Glomerular endothelial cell (primary cell): Measurements from ENCODE around the gene XAF1. TPM values are rescaled to one million over a fixed set of nuclear protein-coding genes. Genes with fewer than 3 reads are reported as not detected.
"Not testable (repeated sequence)": the region's sequence is repeated elsewhere in the genome, so short reads cannot be mapped to it uniquely, and the experiment has no call there.

ENCODE experiments used
- DNase-seq: peaks from one replicate; pipeline ENCODE4 v3.0.0-alpha.2; 2011; ENCODE audit warnings: low read depth, low spot score; ENCODE audit errors: extremely low read depth
- total RNA-seq: library from RNA; depleted of rRNA; stranded (reverse); fragments of >200 nt; gene quantifications from 2 replicates; pipeline ENCODE4 v1.2.3, GENCODE V29; 2015

The XAF1 gene
- total RNA-seq, 1 donor from 2014 or later, result 82.8 TPM

DNA sequence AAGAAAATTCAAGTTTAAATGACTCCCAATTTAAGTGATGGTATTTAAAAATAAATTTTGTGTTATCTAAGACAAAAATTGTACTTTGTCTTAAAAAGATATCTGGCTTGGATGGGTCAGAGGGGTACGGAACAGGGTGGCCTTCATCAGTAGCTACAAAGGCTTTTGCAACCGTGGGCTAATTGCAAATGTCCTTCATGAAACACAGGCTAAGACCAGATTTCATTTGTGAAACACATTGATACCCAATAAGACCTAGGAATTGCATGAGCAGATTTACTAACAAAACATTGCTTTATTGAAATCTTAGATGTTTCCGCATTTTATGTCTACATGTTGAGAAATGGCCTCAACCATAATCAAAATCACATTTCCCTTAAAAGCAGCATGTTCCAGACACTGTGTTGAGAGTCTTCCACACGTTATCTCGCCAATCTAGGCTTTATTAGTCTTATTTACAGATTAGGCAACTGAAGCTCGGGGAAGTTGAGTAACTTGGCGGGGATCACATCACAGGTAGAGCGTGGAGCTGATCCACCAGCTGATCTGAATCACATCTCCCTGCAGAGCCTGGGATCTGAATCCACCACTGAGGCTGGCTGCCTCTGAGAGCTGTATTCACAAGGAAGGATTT, 42.0 kb downstream of the XAF1 start:
- no peak for DNase-seq

DNA sequence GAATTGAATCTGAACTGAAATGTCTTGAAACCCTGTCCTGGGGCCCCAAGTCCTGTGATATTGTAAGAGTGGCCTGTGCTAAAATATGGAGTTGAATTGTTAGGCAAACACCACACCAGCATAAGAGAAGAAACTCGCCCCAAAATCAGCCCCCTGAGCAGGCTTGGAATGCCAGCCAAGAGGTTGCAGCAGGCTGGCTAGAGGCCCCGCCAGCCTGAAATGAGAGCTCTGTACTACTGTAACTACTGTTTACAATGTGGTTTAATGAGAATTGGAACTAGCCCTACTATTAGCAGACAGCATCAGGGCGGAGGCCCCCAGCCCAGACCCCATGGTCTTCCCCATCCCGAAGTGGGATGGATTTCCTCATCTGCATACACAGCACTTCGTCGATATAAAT, 43.9 kb downstream of the XAF1 start:
- no peak for DNase-seq

DNA sequence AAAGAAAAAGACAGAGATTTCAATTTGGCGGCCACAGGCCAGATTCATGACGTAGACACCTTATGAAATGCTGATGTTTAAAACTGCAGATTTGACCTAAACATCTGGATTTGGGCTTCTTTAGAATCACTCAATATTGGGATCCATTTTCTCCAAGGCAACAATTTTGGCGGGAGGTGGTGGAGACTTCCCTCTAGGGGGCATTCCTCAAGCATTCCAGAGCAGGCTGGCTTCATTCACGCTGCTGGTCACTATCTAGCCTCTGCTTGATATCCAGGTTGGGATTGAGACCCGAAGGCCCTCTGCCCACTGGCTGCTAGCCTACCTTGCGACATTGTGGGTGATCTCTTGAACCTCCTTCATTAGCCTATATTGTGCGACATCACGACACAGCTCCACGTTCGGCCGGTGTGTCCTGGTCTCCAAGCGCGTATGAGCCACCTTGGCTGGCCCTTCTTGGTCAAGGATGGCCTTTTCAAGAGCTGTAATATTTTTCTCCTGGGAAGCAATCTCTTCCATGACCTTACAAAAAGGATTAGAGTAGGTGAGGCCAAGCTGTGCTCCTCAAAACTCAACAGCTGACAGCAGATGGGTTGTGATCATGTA, 44.7 kb downstream of the XAF1 start:
- no peak for DNase-seq

DNA sequence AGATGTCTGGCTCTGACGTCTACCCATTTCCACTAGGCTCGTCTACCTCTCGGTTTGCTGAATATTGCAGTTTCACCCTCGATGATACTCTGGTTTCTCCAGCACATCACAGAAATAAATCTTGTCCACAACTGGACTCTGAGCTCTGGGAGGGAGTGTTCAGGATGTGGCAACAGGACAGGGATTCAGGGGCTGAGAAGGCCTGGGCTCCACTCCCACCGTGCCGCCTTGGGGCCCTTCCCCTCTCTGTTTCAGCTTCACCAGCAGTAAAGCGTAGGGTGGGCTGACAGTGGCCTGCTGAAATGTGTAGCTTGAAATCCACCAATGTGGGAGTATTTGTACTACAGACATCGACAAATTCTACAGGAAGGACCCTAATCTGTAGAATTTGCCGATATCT, 55.7 kb downstream of the XAF1 start:
- no peak for DNase-seq

DNA sequence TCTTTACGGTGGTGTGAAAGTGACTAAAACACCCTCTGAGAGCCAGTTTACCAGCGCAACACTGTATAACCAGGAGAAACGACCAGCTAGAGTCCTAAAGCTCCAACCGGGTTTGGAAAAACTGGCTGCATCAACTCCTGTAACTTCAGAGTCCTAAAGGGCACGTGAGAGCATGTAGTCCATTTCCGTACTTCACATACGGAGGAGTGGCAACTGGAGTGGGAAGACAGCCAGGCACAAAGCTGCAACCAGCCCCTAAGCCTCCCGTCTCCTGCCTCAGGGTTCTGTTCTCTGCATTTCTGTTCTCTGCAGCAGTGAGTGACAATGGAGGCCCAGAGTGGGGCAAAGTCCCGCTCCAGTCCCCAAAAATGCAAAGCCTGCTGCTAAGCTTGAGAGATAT, 56.4 kb downstream of the XAF1 start:
- DNase-seq, result no peak

DNA sequence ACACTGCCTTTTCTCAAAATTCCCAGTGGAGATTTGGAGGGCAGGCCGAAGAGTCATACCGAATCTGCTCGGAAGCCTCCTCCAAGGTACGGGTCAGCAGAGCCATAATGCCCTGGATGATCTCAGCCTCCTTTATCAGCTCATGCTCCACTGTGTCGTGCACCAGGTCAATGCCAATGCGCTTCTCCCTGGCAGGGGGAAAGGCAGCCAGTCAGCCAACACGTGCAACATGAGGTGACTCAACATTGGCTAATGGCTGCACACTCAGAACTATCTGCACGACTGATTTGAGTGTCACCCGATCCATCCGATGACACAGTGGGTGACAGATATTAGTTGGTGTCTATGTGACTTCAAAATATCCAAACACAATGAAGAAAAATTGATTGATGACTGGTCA, 59.9 kb downstream of the XAF1 start:
- no peak for DNase-seq

DNA sequence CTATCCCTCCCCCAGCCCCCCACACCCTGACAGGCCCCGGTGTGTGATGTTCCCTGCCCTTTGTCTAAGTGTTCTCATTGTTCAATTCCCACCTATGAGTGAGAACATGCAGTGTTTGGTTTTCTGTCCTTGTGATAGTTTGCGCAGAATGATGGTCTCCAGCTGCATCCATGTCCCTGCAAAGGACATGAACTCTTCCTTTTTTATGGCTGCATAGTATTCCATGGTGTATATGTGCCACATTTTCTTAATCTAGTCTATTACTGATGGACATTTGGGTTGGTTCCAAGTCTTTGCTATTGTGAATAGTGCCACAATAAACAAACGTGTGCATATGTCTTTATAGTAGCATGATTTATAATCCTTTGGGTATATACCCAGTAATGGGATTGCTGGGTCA, 60.5 kb downstream of the XAF1 start:
- not testable (repeated sequence) for DNase-seq

DNA sequence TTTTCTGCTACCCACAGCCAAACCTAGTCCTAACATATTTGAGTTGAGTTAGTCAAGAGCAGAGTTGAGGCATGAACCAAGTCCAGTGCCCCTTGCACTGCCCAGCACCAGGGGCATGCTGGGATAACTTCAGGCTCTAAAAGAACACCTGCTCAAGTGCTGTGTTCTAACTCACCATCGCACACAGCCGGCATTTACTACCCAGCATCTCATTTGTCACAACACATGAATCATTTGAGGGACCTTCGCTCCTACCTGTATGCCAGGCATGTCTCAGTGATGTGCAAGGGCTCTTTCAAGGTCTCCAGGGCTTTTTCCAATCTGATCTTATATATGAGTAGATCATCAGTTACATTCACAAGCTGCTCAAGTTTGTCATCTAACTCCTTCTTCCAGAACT, 63.1 kb downstream of the XAF1 start:
- no peak for DNase-seq

DNA sequence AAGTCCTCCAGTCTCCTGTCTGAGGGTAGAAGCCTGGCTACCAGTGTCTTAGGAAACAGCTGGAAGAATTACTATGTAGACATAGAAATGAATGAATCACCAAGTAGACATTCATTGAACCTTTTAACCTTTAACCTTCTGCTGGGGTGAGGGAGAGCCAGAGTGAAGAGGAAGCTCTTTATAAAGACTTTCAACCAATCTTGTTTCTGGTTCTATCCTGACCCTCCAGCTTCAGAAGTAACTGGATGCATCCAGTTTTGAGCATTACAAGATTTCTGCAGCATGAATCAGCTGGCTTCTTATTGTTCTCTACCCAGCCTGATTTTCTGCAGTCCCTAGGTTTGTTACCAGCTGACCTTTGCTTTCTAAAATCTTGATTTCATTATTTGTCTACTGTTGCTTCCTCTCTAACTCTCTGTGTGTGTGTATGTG, 67.2 kb downstream of the XAF1 start:
- DNase-seq, result no peak

Other genes starting within 250 kb of the XAF1 start
- 0.15 and 0.82 TPM in 2 replicates for gene PITPNM3, start 199.5 kb upstream of the XAF1 start, total RNA-seq
- gene KIAA0753, start 115.3 kb upstream of the XAF1 start, total RNA-seq, result 17.3 and 19.8 TPM in 2 replicates
- gene TXNDC17, start 115.0 kb upstream of the XAF1 start, total RNA-seq, result 177 and 221 TPM in 2 replicates
- gene MED31, start 104.4 kb upstream of the XAF1 start, total RNA-seq, result 12.0 and 15.7 TPM in 2 replicates
- 2.7 TPM in 1 of 2 replicates, not detected in the other for gene C17orf100, start 104.3 kb upstream of the XAF1 start, total RNA-seq
- not detected in 2 replicates for gene SLC13A5, start 42.7 kb upstream of the XAF1 start, total RNA-seq
- gene FBXO39, start 20.2 kb downstream of the XAF1 start, total RNA-seq, result 0.29 and 0.58 TPM in 2 replicates
- not detected in 2 replicates for gene TEKT1, start 75.7 kb downstream of the XAF1 start, total RNA-seq
- gene ALOX12, start 240.0 kb downstream of the XAF1 start, total RNA-seq, result not detected in 2 replicates